HUDEP-2 (cell line): ENCODE measurements around the gene PCNA.

Source experiments
- DNase-seq, 76 experiments: peaks; one replicate each; lab custom pipeline; 2025; ENCODE audit not compliant: unreplicated experiment in 76 of 76; lab: John Stamatoyannopoulos, UW

The PCNA gene

DNA sequence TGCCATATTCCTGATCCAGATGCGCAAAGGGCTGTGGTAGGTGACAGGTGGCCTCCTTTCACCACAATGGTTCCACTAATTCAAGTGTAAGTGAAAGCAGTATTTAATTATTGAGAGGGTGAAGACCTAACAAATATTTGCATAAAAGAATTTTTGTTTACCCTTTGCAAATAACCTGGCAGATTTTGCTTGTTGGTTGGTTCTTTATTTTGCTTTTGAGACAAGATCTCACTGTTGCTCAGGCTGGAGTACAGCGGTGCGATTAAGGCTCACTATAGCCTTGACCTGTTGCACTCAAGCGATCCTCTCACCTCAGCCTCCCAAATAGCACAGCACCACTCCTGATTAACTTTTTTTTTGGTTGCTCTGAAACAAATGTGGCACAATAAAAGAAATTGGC is 49.2 kb downstream of the PCNA start:
- no peak for DNase-seq

GRCh38 chr20:5070081-5070480 is 49.7 kb downstream of the PCNA start:
- no peak for DNase-seq

DNA sequence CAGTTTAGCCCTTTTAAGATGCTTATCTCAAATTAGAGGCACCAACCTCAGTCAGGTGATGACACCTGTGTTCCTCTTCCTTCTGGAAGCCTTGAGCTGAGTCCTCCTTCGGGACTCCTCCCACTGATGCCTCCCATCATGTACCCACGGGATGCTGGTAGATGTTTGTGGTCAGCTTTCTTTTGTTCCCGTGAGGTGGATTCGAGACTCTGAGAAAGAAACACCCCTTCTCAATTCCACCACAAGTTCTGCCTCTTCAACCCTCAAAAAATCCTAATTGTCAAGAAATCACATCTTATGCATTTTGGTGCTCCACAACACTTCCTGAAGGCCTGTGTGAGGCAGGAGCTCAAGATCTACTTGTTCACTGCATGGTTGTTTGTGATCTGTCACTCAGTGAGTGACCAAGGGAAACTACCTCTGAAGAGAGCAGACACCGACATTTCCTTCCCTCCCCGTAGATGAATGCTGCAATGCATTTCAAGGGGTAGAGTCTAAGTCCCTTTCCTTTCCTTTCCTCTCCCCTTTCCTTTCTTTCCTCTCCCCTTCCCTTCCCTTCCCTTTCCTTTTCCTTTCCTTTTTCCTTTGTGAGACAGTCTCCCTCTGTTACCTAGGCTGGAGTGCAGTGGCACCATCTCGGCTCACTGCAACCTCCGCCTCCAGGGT is 50.5 kb downstream of the PCNA start:
- DNase-seq = no peak

GRCh38 chr20:5067877-5068645 is 51.7 kb downstream of the PCNA start:
- no peak for DNase-seq

- peak in 71 of 76 experiments; percentile 26 to 90 (median 69) for DNase-seq
These were observed 53.8 kb downstream of the PCNA start for GRCh38 chr20:5065879-5066383.

DNA sequence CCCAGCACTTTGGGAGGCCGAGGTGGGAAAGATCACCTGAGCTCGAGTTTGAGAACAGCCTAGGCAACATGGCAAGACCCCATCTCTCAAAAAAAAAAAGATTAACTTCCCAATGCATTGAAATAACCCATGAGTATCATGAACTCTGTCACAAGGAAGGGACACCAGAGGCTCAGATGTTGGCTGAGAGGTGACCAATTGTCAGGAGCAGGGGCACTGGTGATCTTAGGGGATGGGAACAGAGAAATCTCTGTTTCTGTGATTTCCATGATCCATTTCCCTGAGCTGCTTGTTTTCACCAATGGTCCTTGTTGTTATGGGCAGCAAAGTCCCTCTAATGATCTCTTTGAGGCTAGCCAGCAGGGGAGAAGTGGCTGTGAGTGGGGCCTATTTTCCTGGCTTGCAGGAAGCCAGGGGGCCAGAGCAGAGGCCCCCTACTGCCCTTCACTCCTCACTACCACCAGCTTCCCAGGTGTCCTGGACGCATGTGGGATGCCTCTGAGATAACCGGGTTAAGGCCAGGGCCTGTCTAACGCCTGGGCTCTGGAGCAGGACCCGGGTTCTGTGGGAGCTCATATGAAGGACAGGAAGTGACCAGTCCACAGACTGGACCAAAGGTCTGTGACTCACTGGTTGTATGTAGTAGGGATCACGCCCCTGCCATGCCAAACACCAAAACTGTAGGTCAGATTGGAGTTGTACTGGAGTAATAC is 54.4 kb downstream of the PCNA start:
- no peak for DNase-seq
